Astrocyte of the spinal cord (primary cell): ENCODE data around the gene EPHA2.

Experiments
- DNase-seq: peaks from one replicate; pipeline ENCODE4 v3.0.0; 2011; ENCODE audit warnings: low read depth, low spot score
- H3K4me3 ChIP-seq: 2 replicates; pipeline ENCODE4 v1.5.1; 2011; ENCODE audit warnings: low read depth, mild to moderate bottlenecking, low read length, moderate library complexity
- CTCF ChIP-seq: IDR thresholded peaks from 2 replicates; pipeline ENCODE4 v1.5.1; 2012; ENCODE audit warnings: low read depth, mild to moderate bottlenecking, low read length, inconsistent platforms
- in situ Hi-C: cut with HindIII; loops from 2 replicates; pipeline ENCODE4 v1.10.0; 2017; ENCODE audit warnings: low sequenced_read_pairs

Gene EPHA2

GRCh38 chr1:16116002-16116401, 39.9 kb downstream of the EPHA2 start:
- in situ Hi-C loops, result no loop called here
- no peak for DNase-seq
- no peak for TF ChIP-seq CTCF
- no peak overlapping the region for H3K4me3 ChIP-seq

- in situ Hi-C loops, result no loop called here
- H3K4me3 ChIP-seq, result no peak overlapping the region
- TF ChIP-seq CTCF, result no peak
- DNase-seq, result no peak
Observed at GRCh38 chr1:16115468-16115983, 40.3 kb downstream of the EPHA2 start.

- no peak for DNase-seq
- H3K4me3 ChIP-seq, result no peak overlapping the region
- in situ Hi-C loops, result no loop called here
- TF ChIP-seq CTCF, result no peak
Observed at GRCh38 chr1:16114527-16115467, 41.1 kb downstream of the EPHA2 start.

GRCh38 chr1:16112596-16113555, 43.0 kb downstream of the EPHA2 start:
- DNase-seq, result peak; percentile 35
- in situ Hi-C loops, result no loop called here
- H3K4me3 ChIP-seq, result no peak overlapping the region
- TF ChIP-seq CTCF, result no peak

GRCh38 chr1:16111771-16112595, 43.9 kb downstream of the EPHA2 start:
- in situ Hi-C loops, result no loop called here
- DNase-seq, result peak; percentile 83
- no peak for TF ChIP-seq CTCF
- H3K4me3 ChIP-seq, result no peak overlapping the region
